ENCODE data around the gene KCTD16. TPM values are rescaled to one million over a fixed set of nuclear protein-coding genes. Genes with fewer than 3 reads are reported as not detected.

The KCTD16 gene
- total and polyA plus RNA-seq, 2 donors, result 0.02 to 0.09 TPM

DNA sequence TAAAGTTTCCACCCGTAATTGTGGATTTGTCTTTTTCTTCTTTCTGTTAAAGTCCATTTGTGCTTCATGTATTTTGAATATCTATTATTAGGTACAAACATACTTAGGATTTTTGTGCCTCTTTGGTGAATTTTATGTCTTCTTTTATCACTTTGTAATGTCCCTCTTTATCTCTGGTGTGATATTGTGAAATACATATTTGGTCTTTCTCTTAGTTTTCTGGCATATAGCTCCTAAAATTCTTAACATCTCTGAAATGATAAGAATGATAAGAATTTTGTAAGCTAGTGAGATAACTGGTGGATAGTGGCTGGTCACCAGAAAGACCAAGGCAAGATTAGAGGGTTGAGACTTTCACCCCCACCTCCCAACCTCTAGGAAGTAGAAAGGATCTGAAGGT, 111.1 kb downstream of the KCTD16 start:
- Histone ChIP-seq H3K27me3 (ENCODE audit: control insufficient read depth in 2 of 2, insufficient read depth in 1 of 2, low read length in 1 of 2) (no peaks in the 10 kb centered on the region), H3K9me3 (ENCODE audit: control insufficient read depth in 2 of 2, insufficient read depth in 1 of 2, low read length in 1 of 2) (no peaks in the 10 kb centered on the region), H3K4me1 (ENCODE audit: control insufficient read depth in 2 of 2, insufficient read depth in 2 of 2, low read length in 2 of 2) (no peaks in the 10 kb centered on the region), H3K36me3 (ENCODE audit: control insufficient read depth in 2 of 2, insufficient read depth in 2 of 2, low read length in 1 of 2) (no peaks in the 10 kb centered on the region), H3K27ac (ENCODE audit: low read depth in 1 of 2, low read length in 1 of 2) (no peak overlapping the region), H3K4me3 (ENCODE audit: low read length in 2 of 2) (no peak overlapping the region)
- 100% methylated on average over 1 of the region's 1 CpG for WGBS
- DNase-seq (ENCODE audit: low read depth in 6 of 9, low spot score in 9 of 9), result no peak

DNA sequence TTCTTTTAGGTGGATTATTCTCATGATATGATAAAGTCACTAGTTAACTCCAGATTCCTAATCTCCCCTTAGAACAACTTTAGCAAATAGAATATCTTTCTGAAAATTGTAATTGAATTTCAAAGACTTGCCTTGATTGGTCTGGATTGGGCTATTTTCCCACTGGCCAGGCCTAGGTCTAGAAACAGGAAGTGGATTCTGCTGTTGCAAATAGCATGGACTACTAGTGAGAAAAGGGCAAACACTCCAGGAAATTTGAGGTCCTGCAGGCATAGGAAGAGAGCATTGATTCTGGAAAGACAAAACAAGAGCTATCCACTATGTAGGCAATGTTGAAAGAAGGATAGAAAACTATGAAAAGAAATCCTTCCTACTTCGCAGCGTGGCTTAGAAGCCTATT, 113.4 kb downstream of the KCTD16 start:
- WGBS, result 96% methylated on average over 2 of the region's 2 CpGs
- no peak overlapping the region for H3K4me3 ChIP-seq (ENCODE audit: low read length in 2 of 2)
- H3K36me3 ChIP-seq (ENCODE audit: control insufficient read depth in 2 of 2, insufficient read depth in 2 of 2, low read length in 1 of 2), result no peaks in the 10 kb centered on the region
- no peaks in the 10 kb centered on the region for H3K27me3 ChIP-seq (ENCODE audit: control insufficient read depth in 2 of 2, insufficient read depth in 1 of 2, low read length in 1 of 2)
- no peak for DNase-seq (ENCODE audit: low read depth in 6 of 9, low spot score in 9 of 9)
- no peaks in the 10 kb centered on the region for H3K9me3 ChIP-seq (ENCODE audit: control insufficient read depth in 2 of 2, insufficient read depth in 1 of 2, low read length in 1 of 2)
- H3K4me1 ChIP-seq (ENCODE audit: control insufficient read depth in 2 of 2, insufficient read depth in 2 of 2, low read length in 2 of 2), result no peaks in the 10 kb centered on the region
- no peak overlapping the region for H3K27ac ChIP-seq (ENCODE audit: low read depth in 1 of 2, low read length in 1 of 2)

DNA sequence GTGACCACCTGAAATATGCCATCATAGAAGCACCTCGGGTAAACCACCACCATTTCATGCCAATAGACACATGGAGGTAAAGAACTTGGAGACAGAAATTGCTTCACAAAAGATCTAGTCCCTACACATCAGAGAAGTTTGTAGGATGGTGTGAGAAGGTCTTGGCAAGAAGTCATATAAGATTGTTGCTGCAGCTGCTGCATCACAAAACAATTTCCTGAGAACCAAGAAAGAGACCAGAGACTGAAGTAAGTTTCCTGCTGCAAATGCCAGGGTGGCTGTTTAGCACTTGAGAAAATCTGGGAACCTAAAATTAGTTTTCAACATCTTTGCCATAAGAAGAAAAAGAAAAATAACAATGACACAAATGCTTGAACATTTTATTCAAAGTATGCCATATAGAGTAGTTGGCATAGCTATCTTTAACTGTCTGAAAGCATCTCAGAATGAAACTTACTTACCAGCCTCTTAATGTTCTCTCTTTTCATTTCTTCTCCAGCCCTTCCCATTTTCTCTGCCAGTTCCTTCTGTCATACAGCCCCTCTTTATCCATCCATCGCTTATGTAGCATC, 114.3 kb downstream of the KCTD16 start:
- Histone ChIP-seq H3K36me3 (ENCODE audit: control insufficient read depth in 2 of 2, insufficient read depth in 2 of 2, low read length in 1 of 2) (no peaks in the 10 kb centered on the region), H3K4me3 (ENCODE audit: low read length in 2 of 2) (no peak overlapping the region), H3K27ac (ENCODE audit: low read depth in 1 of 2, low read length in 1 of 2) (no peak overlapping the region), H3K9me3 (ENCODE audit: control insufficient read depth in 2 of 2, insufficient read depth in 1 of 2, low read length in 1 of 2) (no peaks in the 10 kb centered on the region), H3K4me1 (ENCODE audit: control insufficient read depth in 2 of 2, insufficient read depth in 2 of 2, low read length in 2 of 2) (no peaks in the 10 kb centered on the region), H3K27me3 (ENCODE audit: control insufficient read depth in 2 of 2, insufficient read depth in 1 of 2, low read length in 1 of 2) (no peaks in the 10 kb centered on the region)
- 96% methylated on average over 2 of the region's 2 CpGs for WGBS
- no peak for DNase-seq (ENCODE audit: low read depth in 6 of 9, low spot score in 9 of 9)

DNA sequence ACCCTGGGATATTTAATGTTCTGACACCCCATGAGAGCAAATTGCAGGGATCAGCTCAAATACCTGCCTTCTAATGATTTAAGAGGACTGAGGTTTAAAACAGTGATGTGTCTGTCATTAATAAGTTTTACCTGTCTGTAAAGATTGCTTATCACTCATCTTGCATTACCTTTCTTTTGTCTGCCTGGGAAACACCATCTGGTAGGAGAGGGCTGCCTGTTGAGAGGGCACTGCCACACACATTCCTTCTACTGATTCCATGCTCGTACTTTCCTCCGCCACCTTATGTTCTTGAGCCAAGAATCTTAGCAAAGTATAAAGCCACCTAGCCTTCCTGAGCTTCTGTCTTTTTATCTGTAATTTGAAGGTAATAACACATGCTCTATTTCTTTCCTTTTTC, 118.6 kb downstream of the KCTD16 start:
- no peaks in the 10 kb centered on the region for H3K9me3 ChIP-seq (ENCODE audit: control insufficient read depth in 2 of 2, insufficient read depth in 1 of 2, low read length in 1 of 2)

DNA sequence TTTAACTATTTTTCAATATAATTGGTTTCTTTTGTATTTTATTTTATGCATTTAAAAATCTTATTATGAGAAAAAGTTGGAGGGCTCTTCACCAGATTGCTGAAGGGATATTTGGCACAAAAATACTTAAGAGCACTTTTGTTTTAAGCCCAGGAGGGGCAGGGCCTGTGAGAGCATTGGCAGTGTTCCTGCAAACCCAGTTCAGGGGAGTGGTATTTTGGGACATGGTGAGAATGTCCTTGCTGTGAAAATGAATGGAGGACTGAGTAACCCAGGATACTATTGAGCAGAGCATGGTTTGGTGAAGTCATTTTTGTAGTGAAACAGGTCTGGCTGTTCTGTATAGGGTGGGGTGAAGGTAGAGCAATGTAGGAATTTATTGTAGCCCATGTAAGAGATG, 121.4 kb downstream of the KCTD16 start:
- H3K4me3 ChIP-seq (ENCODE audit: low read length in 2 of 2), result no peak overlapping the region
- H3K27me3 ChIP-seq (ENCODE audit: control insufficient read depth in 2 of 2, insufficient read depth in 1 of 2, low read length in 1 of 2), result no peaks in the 10 kb centered on the region
- no peaks in the 10 kb centered on the region for H3K9me3 ChIP-seq (ENCODE audit: control insufficient read depth in 2 of 2, insufficient read depth in 1 of 2, low read length in 1 of 2)
- H3K4me1 ChIP-seq (ENCODE audit: control insufficient read depth in 2 of 2, insufficient read depth in 2 of 2, low read length in 2 of 2), result no peaks in the 10 kb centered on the region
- no peak overlapping the region for H3K27ac ChIP-seq (ENCODE audit: low read depth in 1 of 2, low read length in 1 of 2)
- DNase-seq (ENCODE audit: low read depth in 6 of 9, low spot score in 9 of 9), result no peak
- no peaks in the 10 kb centered on the region for H3K36me3 ChIP-seq (ENCODE audit: control insufficient read depth in 2 of 2, insufficient read depth in 2 of 2, low read length in 1 of 2)

More for the DNA sequence above, 118.6 kb downstream of the KCTD16 start:
- WGBS, result over 99% methylated on average over 2 of the region's 2 CpGs
- DNase-seq (ENCODE audit: low read depth in 6 of 9, low spot score in 9 of 9), result no peak
- H3K27me3 ChIP-seq (ENCODE audit: control insufficient read depth in 2 of 2, insufficient read depth in 1 of 2, low read length in 1 of 2), result no peaks in the 10 kb centered on the region
- no peaks in the 10 kb centered on the region for H3K4me1 ChIP-seq (ENCODE audit: control insufficient read depth in 2 of 2, insufficient read depth in 2 of 2, low read length in 2 of 2)
- no peak overlapping the region for H3K4me3 ChIP-seq (ENCODE audit: low read length in 2 of 2)
- no peaks in the 10 kb centered on the region for H3K36me3 ChIP-seq (ENCODE audit: control insufficient read depth in 2 of 2, insufficient read depth in 2 of 2, low read length in 1 of 2)
- no peak overlapping the region for H3K27ac ChIP-seq (ENCODE audit: low read depth in 1 of 2, low read length in 1 of 2)

DNA sequence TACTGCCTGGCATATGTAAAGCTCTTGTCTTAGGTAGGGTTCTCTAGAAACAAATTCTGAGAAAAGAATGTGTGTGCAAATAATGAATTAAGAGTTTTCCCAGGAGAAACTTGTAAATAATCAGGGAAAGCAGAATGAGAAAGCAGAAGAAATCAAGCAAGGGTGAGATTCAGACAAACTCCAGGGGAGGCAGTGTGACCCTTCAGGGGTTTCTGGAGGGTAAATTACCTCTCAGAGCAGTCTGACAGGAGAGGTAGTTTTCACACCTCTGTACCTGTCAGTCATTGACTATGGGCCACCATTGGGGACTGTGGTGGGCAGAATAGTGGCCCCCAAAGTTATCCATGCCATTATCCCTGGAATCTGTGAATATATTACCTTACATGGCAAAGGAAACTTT, 124.6 kb downstream of the KCTD16 start:
- no peaks in the 10 kb centered on the region for H3K36me3 ChIP-seq (ENCODE audit: control insufficient read depth in 2 of 2, insufficient read depth in 2 of 2, low read length in 1 of 2)
- no peaks in the 10 kb centered on the region for H3K27me3 ChIP-seq (ENCODE audit: control insufficient read depth in 2 of 2, insufficient read depth in 1 of 2, low read length in 1 of 2)
- no peak for DNase-seq (ENCODE audit: low read depth in 6 of 9, low spot score in 9 of 9)
- no peaks in the 10 kb centered on the region for H3K9me3 ChIP-seq (ENCODE audit: control insufficient read depth in 2 of 2, insufficient read depth in 1 of 2, low read length in 1 of 2)
- no peak overlapping the region for H3K27ac ChIP-seq (ENCODE audit: low read depth in 1 of 2, low read length in 1 of 2)
- no peaks in the 10 kb centered on the region for H3K4me1 ChIP-seq (ENCODE audit: control insufficient read depth in 2 of 2, insufficient read depth in 2 of 2, low read length in 2 of 2)
- H3K4me3 ChIP-seq (ENCODE audit: low read length in 2 of 2), result no peak overlapping the region

DNA sequence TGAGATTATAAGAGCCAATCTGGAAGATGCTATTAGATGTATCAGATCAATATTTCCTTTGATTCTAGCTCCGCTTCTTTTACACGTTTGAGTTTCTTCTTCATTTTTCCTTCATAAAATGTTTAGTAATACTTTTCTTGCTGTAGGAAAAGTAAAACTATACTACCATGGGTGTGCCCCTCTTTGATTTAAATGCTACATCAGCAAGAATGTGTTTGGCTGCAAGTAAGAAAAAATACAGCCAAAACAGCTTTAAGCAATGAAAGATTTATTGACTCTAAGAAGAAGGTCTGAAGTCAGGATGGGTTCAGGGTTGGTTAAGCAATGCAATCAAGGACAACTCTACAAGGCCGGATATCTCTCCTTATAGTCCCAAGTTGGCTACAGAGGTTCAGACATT, 126.4 kb downstream of the KCTD16 start:
- no peak for DNase-seq (ENCODE audit: low read depth in 6 of 9, low spot score in 9 of 9)
- 96% methylated on average over 3 of the region's 3 CpGs for WGBS
- H3K27ac ChIP-seq (ENCODE audit: low read depth in 1 of 2, low read length in 1 of 2), result no peak overlapping the region
- H3K36me3 ChIP-seq (ENCODE audit: control insufficient read depth in 2 of 2, insufficient read depth in 2 of 2, low read length in 1 of 2), result no peaks in the 10 kb centered on the region
- no peak overlapping the region for H3K4me3 ChIP-seq (ENCODE audit: low read length in 2 of 2)
- H3K9me3 ChIP-seq (ENCODE audit: control insufficient read depth in 2 of 2, insufficient read depth in 1 of 2, low read length in 1 of 2), result no peaks in the 10 kb centered on the region
- no peaks in the 10 kb centered on the region for H3K27me3 ChIP-seq (ENCODE audit: control insufficient read depth in 2 of 2, insufficient read depth in 1 of 2, low read length in 1 of 2)
- no peaks in the 10 kb centered on the region for H3K4me1 ChIP-seq (ENCODE audit: control insufficient read depth in 2 of 2, insufficient read depth in 2 of 2, low read length in 2 of 2)

DNA sequence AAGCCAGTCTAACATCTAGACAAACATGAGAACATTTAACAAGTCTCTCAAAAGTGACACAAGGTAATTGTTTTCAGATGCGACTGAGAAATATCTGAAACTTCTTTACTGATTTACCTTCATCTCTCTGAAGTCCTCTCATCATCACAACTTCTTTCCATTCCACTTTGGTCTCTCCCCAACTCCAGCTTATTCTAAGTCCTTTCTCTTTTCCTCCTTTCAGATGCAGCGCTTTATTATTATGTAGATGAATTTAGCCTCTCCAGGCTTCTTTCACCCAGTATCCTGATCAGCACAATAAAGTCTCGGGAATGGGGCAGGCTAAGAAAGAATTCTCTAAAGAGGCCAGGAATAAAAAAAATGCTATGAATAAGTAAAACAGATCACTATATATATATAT, 128.0 kb downstream of the KCTD16 start:
- H3K9me3 ChIP-seq (ENCODE audit: control insufficient read depth in 2 of 2, insufficient read depth in 1 of 2, low read length in 1 of 2), result no peaks in the 10 kb centered on the region
- 89% methylated on average over 3 of the region's 3 CpGs for WGBS
- H3K27me3 ChIP-seq (ENCODE audit: control insufficient read depth in 2 of 2, insufficient read depth in 1 of 2, low read length in 1 of 2), result no peaks in the 10 kb centered on the region

DNA sequence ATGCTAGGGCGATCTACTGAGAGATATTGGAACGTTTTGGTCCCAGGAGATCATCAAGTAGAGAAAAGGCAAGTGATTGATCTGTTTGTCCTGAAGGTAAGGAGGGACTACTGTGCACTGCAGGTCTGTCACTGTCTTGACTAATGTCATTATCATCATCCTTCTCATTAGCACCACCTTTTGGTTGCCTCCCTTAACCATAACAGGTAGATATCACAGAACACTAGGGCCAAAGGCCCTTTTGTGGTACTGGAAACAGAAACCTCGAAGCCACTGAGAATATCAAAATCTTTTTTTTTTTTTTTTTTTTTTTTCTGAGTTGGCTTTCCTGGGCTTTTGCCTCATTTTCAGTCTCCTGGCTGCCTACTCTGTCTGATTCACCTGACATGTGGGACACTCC, 134.0 kb downstream of the KCTD16 start:
- DNase-seq (ENCODE audit: low read depth in 6 of 9, low spot score in 9 of 9), result no peak
- Histone ChIP-seq H3K9me3 (ENCODE audit: control insufficient read depth in 2 of 2, insufficient read depth in 1 of 2, low read length in 1 of 2) (no peaks in the 10 kb centered on the region), H3K4me1 (ENCODE audit: control insufficient read depth in 2 of 2, insufficient read depth in 2 of 2, low read length in 2 of 2) (no peaks in the 10 kb centered on the region), H3K27me3 (ENCODE audit: control insufficient read depth in 2 of 2, insufficient read depth in 1 of 2, low read length in 1 of 2) (no peaks in the 10 kb centered on the region), H3K27ac (ENCODE audit: low read depth in 1 of 2, low read length in 1 of 2) (no peak overlapping the region), H3K36me3 (ENCODE audit: control insufficient read depth in 2 of 2, insufficient read depth in 2 of 2, low read length in 1 of 2) (no peaks in the 10 kb centered on the region), H3K4me3 (ENCODE audit: low read length in 2 of 2) (no peak overlapping the region)
- 87% methylated on average over 3 of the region's 3 CpGs for WGBS

More for the DNA sequence above, 128.0 kb downstream of the KCTD16 start:
- Histone ChIP-seq H3K4me3 (ENCODE audit: low read length in 2 of 2) (no peak overlapping the region), H3K27ac (ENCODE audit: low read depth in 1 of 2, low read length in 1 of 2) (no peak overlapping the region), H3K4me1 (ENCODE audit: control insufficient read depth in 2 of 2, insufficient read depth in 2 of 2, low read length in 2 of 2) (no peaks in the 10 kb centered on the region), H3K36me3 (ENCODE audit: control insufficient read depth in 2 of 2, insufficient read depth in 2 of 2, low read length in 1 of 2) (no peaks in the 10 kb centered on the region)
- DNase-seq (ENCODE audit: low read depth in 6 of 9, low spot score in 9 of 9), result no peak

DNA sequence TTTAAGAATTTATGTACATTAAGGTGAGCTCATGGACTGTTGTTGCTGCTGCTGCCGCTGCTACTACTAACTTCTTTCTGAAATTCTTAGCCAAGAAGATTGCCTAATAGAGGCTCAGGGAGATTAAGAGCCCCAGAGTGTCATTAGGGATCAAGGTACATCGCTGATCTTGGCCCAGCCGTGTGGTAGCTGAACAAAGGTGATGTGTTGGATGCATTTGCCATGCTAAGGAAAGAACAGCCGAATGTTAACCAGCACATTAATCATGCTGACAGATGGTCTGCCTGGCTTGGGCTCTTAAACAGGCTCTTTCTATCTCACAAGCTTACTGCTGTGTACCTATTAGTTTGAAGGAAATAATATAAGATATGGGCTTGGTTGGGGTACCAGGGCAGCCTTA, 137.1 kb downstream of the KCTD16 start:
- no peaks in the 10 kb centered on the region for H3K27me3 ChIP-seq (ENCODE audit: control insufficient read depth in 2 of 2, insufficient read depth in 1 of 2, low read length in 1 of 2)

More for the DNA sequence above, 137.1 kb downstream of the KCTD16 start:
- no peak for DNase-seq (ENCODE audit: low read depth in 6 of 9, low spot score in 9 of 9)
- H3K36me3 ChIP-seq (ENCODE audit: control insufficient read depth in 2 of 2, insufficient read depth in 2 of 2, low read length in 1 of 2), result no peaks in the 10 kb centered on the region
- H3K4me1 ChIP-seq (ENCODE audit: control insufficient read depth in 2 of 2, insufficient read depth in 2 of 2, low read length in 2 of 2), result no peaks in the 10 kb centered on the region
- H3K9me3 ChIP-seq (ENCODE audit: control insufficient read depth in 2 of 2, insufficient read depth in 1 of 2, low read length in 1 of 2), result no peaks in the 10 kb centered on the region
- 79% methylated on average over 4 of the region's 4 CpGs for WGBS
- H3K4me3 ChIP-seq (ENCODE audit: low read length in 2 of 2), result no peak overlapping the region
- H3K27ac ChIP-seq (ENCODE audit: low read depth in 1 of 2, low read length in 1 of 2), result no peak overlapping the region

All from thymus (tissue), 11 donors.